Measurements from ENCODE around the gene PNPLA2. TPM values are rescaled to one million over a fixed set of nuclear protein-coding genes. Genes with fewer than 3 reads are reported as not detected.
A peak's percentile ranks its signal among the peaks of the same experiment; 100 is the strongest.

The PNPLA2 gene
- total RNA-seq, 1 donor from 2014 or later, result 2.6 TPM

- peak overlapping the region; percentile 97 for H3K4me2 ChIP-seq
- H2AFZ ChIP-seq (replicated peaks), result no peak overlapping the region
- peak overlapping the region; percentile 96 for H3K4me3 ChIP-seq
- H3K9me3 Mint-ChIP-seq, result no peaks in the 10 kb centered on the region
- peak overlapping the region; percentile 78 for H3K4me3 Mint-ChIP-seq
- no peak overlapping the region for H3K27ac ChIP-seq
- peaks cover 23% of the 10 kb centered on the region for H3K79me2 ChIP-seq (ENCODE audit: low read depth)
- peak; percentile 83 for DNase-seq (ENCODE audit: low spot score)
- no peaks in the 10 kb centered on the region for H3K9me3 ChIP-seq (ENCODE audit: low read depth)
- peaks cover 38% of the 10 kb centered on the region for H3K4me1 ChIP-seq
- H4K20me1 ChIP-seq (ENCODE audit: low read depth), result peaks cover 36% of the 10 kb centered on the region
- peaks cover 44% of the 10 kb centered on the region for H3F3A ChIP-seq (ENCODE audit: low read depth)
- peaks cover 37% of the 10 kb centered on the region for H3K4me1 Mint-ChIP-seq
- TF ChIP-seq EZH2phosphoT487 (IDR thresholded peaks at IDR 0.05) (no peak), CTCF (IDR thresholded peaks at IDR 0.05) (no peak)
- H3K27ac Mint-ChIP-seq, result no peak overlapping the region
- no peaks in the 10 kb centered on the region for H3K36me3 Mint-ChIP-seq
- peaks cover 13% of the 10 kb centered on the region for H3K27me3 Mint-ChIP-seq (ENCODE audit: insufficient read depth, low read depth)
- H3K9ac ChIP-seq, result no peak overlapping the region
- H3K36me3 ChIP-seq, result no peaks in the 10 kb centered on the region
- H3K27me3 ChIP-seq, result peaks cover 24% of the 10 kb centered on the region
Measured at GRCh38 chr11:844693-845644, 26.3 kb downstream of the PNPLA2 start.

- Histone ChIP-seq H3K4me3 (no peak overlapping the region), H3K27me3 (peaks cover 34% of the 10 kb centered on the region), H3K79me2 (ENCODE audit: low read depth) (peaks cover 13% of the 10 kb centered on the region), H3K9me3 (ENCODE audit: low read depth) (no peaks in the 10 kb centered on the region), H3K9ac (no peak overlapping the region), H3K36me3 (no peaks in the 10 kb centered on the region), H3K4me2 (peak overlapping the region; percentile 97), H4K20me1 (ENCODE audit: low read depth) (peaks cover 39% of the 10 kb centered on the region), H3K4me1 (peaks cover 46% of the 10 kb centered on the region), H3F3A (ENCODE audit: low read depth) (peaks cover 48% of the 10 kb centered on the region), H3K27ac (no peak overlapping the region), H2AFZ (replicated peaks) (no peak overlapping the region)
- Mint-ChIP-seq H3K27ac (no peak overlapping the region), H3K4me3 (no peak overlapping the region), H3K27me3 (ENCODE audit: insufficient read depth, low read depth) (peaks cover 11% of the 10 kb centered on the region), H3K9me3 (no peaks in the 10 kb centered on the region), H3K36me3 (no peaks in the 10 kb centered on the region), H3K4me1 (peaks cover 30% of the 10 kb centered on the region)
- no peak for DNase-seq (ENCODE audit: low spot score)
- no peak for TF ChIP-seq CTCF (IDR thresholded peaks at IDR 0.05)
- TF ChIP-seq EZH2 (IDR thresholded peaks at IDR 0.05), result no peak
- no peak for TF ChIP-seq EZH2phosphoT487 (IDR thresholded peaks at IDR 0.05)
Measured at GRCh38 chr11:845872-846495, 27.3 kb downstream of the PNPLA2 start.

- no peaks in the 10 kb centered on the region for H3K36me3 Mint-ChIP-seq
Measured at GRCh38 chr11:846496-847098, 27.9 kb downstream of the PNPLA2 start.

More at GRCh38 chr11:846496-847098, 27.9 kb downstream of the PNPLA2 start:
- Histone ChIP-seq H4K20me1 (ENCODE audit: low read depth) (peaks cover 39% of the 10 kb centered on the region), H3F3A (ENCODE audit: low read depth) (peaks cover 46% of the 10 kb centered on the region), H3K9me3 (ENCODE audit: low read depth) (no peaks in the 10 kb centered on the region), H3K4me3 (no peak overlapping the region), H3K36me3 (no peaks in the 10 kb centered on the region), H2AFZ (replicated peaks) (no peak overlapping the region), H3K4me1 (peaks cover 47% of the 10 kb centered on the region), H3K4me2 (no peak overlapping the region), H3K9ac (no peak overlapping the region), H3K27ac (no peak overlapping the region), H3K27me3 (peaks cover 38% of the 10 kb centered on the region), H3K79me2 (ENCODE audit: low read depth) (peaks cover 7% of the 10 kb centered on the region)
- peaks cover 29% of the 10 kb centered on the region for H3K4me1 Mint-ChIP-seq
- peaks cover 11% of the 10 kb centered on the region for H3K27me3 Mint-ChIP-seq (ENCODE audit: insufficient read depth, low read depth)
- TF ChIP-seq EZH2 (IDR thresholded peaks at IDR 0.05) (no peak), EZH2phosphoT487 (IDR thresholded peaks at IDR 0.05) (no peak), CTCF (IDR thresholded peaks at IDR 0.05) (no peak)
- peak overlapping the region; percentile 13 for H3K27ac Mint-ChIP-seq
- peak overlapping the region; percentile 22 for H3K4me3 Mint-ChIP-seq
- DNase-seq (ENCODE audit: low spot score), result no peak
- no peaks in the 10 kb centered on the region for H3K9me3 Mint-ChIP-seq
